ENCODE measurements around the gene HAUS2. TPM values are rescaled to one million over a fixed set of nuclear protein-coding genes. Genes with fewer than 3 reads are reported as not detected.

HAUS2 gene
- 42.4 TPM for total RNA-seq (2021; ENCODE audit: unreplicated experiment)
- polyA plus RNA-seq (2012; ENCODE audit: insufficient read length), result 12.1 TPM
- percentile 81 among the genes with signal in this experiment for Bru-seq, nascent RNA
- percentile 85 among the genes with signal in this experiment for BruChase-seq, experiment 1, labeled RNA remaining after a 2-hour chase
- BruChase-seq, experiment 2, labeled RNA remaining after a 6-hour chase, result percentile 92 among the genes with signal in this experiment
- long read RNA-seq, transcript HAUS2-201 (6 exons, 3,949 nt), result major isoform, 13 of 42 reads
- long read RNA-seq, transcript HAUS2-205 (7 exons, 626 nt), result minor isoform, 8 of 42 reads
- long read RNA-seq, partial matches to known transcripts, result 2 of 42 reads
- long read RNA-seq, other reads (novel, unspliced or antisense), result 12 of 42 reads

DNA sequence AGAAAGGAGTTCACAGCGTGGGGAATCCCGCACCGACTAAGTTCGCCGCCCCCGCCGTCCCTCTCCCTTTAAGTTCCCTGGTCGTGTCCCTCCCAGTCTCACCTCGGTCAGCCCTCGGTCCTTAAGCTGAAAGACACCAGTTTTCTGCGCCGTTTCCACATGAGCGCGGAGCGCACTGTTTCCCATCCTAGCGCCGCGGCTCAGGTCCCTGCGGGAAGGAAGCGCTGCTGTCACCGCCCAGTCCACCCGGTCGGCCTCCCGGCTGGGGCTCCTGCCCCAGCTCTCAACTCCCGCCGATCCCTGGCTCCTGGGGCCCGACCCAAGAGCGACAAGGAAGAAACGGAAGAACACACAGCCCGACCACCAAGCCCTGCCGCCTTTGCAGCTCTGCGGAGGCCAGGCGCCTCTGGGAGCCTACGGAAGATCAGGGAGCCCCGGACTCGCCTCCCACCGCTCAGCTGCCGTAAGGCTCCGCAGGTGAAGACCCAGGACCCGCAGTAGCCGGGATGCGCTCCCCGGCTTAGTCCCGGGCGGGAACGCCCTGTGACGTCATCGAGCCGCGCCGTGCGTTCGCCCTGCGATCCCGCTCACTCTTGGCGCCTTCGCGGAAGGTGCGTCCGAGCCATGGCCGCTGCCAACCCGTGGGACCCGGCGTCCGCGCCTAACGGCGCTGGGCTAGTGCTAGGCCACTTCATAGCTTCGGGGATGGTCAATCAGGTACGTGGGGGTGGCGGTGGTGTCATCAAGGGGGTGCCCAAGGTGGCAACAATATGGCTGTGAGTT lies at the start of gene HAUS2, which contains the start of gene LRRC57:
HAUS2 (plus strand) TSS at position 590 of the 783 bp plus-strand sequence; CDS start at position 625, 35 bp downstream.
LRRC57 (minus strand) TSS at position 545 of the 783 bp plus-strand sequence; CDS start at position 186, 359 bp downstream.
- TF ChIP-seq, protein P1, sequence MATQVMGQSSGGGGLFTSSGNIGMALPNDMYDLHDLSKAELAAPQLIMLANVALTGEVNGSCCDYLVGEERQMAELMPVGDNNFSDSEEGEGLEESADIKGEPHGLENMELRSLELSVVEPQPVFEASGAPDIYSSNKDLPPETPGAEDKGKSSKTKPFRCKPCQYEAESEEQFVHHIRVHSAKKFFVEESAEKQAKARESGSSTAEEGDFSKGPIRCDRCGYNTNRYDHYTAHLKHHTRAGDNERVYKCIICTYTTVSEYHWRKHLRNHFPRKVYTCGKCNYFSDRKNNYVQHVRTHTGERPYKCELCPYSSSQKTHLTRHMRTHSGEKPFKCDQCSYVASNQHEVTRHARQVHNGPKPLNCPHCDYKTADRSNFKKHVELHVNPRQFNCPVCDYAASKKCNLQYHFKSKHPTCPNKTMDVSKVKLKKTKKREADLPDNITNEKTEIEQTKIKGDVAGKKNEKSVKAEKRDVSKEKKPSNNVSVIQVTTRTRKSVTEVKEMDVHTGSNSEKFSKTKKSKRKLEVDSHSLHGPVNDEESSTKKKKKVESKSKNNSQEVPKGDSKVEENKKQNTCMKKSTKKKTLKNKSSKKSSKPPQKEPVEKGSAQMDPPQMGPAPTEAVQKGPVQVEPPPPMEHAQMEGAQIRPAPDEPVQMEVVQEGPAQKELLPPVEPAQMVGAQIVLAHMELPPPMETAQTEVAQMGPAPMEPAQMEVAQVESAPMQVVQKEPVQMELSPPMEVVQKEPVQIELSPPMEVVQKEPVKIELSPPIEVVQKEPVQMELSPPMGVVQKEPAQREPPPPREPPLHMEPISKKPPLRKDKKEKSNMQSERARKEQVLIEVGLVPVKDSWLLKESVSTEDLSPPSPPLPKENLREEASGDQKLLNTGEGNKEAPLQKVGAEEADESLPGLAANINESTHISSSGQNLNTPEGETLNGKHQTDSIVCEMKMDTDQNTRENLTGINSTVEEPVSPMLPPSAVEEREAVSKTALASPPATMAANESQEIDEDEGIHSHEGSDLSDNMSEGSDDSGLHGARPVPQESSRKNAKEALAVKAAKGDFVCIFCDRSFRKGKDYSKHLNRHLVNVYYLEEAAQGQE (IDR thresholded peaks at IDR 0.05; ENCODE audit: insufficient read depth in 1 of 2, low read depth in 2 of 2, low read length in 1 of 2), result no peak; a peak in 1 of 4 replicates
- TF ChIP-seq TCF7L2 (IDR thresholded peaks at IDR 0.05; ENCODE audit: low read depth, low read length) (no peak), POLR2AphosphoS5 (IDR thresholded peaks at IDR 0.05; ENCODE audit: low read depth, low read length) (peak; percentile 96), SIN3A (IDR thresholded peaks at IDR 0.05; ENCODE audit: borderline replicate concordance, insufficient read depth, low read depth, low read length) (peak; percentile 97)
- Histone ChIP-seq H3K27ac (ENCODE audit: low read length) (peak within 1 kb of the TSS; percentile 94), H3K27me3 (ENCODE audit: control insufficient read depth, insufficient read depth, low read length) (no peaks in the 10 kb centered on the region), H3K36me3 (ENCODE audit: control insufficient read depth, insufficient read depth, low read length) (peaks cover 3% of the 10 kb centered on the region), H3K4me1 (ENCODE audit: control insufficient read depth, insufficient read depth, low read length) (peaks cover 27% of the 10 kb centered on the region), H3K9me3 (ENCODE audit: control insufficient read depth, insufficient read depth, low read depth, low read length) (no peaks in the 10 kb centered on the region), H3K4me3 (ENCODE audit: low read depth in 2 of 2, low read length in 2 of 2) (peak within 1 kb of the TSS; percentile 83 to 100)
- DNase-seq (ENCODE audit: low read depth, low spot score) (peak; percentile 47), ATAC-seq (peak; percentile 97)
- intact Hi-C loops (cut with micrococcal nuclease; ENCODE audit: unreplicated experiment) (no loop called here), in situ Hi-C loops (cut with HindIII; ENCODE audit: low pct_unique_long_range_greater_than_20kb, low sequenced_read_pairs) (no loop called here)
- CTCF ChIA-PET, result interaction anchor here (0.6 kb wide), 2 partner anchors 34 to 494 kb away, joined by 3 to 5 read pairs; no protein-coding TSS in a partner anchor
- no TSS peak for BruUV-seq (replicated peaks)
- POLR2A ChIA-PET, result interaction anchor here (0.5 to 0.6 kb wide), 4 partner anchors 20 to 687 kb away, joined by 3 to 5 read pairs (median 4); partner anchors contain the start of gene STARD9

DNA sequence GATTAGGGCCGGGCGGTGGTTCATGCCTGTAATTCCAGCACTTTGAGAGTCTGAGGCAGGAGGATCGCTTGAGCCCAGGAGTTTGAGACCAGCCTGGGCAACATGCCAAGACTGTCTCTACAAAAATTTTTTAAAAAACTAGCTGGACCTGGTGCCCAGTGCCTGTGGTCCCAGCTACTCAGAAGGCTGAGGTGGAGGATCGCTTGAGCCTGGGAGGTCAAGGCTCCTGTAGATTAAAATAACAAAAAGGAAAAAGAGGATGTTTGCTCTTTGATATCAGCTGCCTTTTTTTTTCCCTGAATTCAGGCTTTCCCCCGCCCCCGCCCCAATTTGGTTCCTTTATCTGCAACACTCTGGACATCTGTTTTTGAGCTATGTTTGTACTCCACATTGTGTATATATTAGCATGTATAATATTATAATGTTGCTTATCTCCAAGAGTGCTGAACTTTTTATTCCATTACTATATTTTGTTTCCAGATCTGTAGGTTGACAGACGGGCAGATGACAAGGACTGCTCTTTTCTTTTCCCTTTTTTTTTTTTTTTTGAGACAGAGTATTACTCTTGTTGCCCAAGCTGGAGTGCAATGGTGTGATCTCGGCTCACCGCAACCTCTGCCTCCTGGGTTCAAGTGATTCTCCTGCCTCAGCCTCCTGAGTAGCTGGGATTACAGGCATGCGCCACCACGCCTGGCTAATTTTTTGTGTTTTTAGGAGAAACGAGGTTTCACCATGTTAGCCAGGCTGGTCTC lies 48.6 kb upstream of the HAUS2 start:
- in situ Hi-C loops (cut with HindIII; ENCODE audit: low pct_unique_long_range_greater_than_20kb, low sequenced_read_pairs) (no loop called here), intact Hi-C loops (cut with micrococcal nuclease; ENCODE audit: unreplicated experiment) (no loop called here)
- Histone ChIP-seq H3K27me3 (ENCODE audit: control insufficient read depth, insufficient read depth, low read length) (no peaks in the 10 kb centered on the region), H3K27ac (ENCODE audit: low read length) (no peak overlapping the region), H3K4me3 (ENCODE audit: low read depth in 2 of 2, low read length in 2 of 2) (no peak overlapping the region), H3K9me3 (ENCODE audit: control insufficient read depth, insufficient read depth, low read depth, low read length) (no peaks in the 10 kb centered on the region), H3K4me1 (ENCODE audit: control insufficient read depth, insufficient read depth, low read length) (peaks cover 22% of the 10 kb centered on the region), H3K36me3 (ENCODE audit: control insufficient read depth, insufficient read depth, low read length) (peaks cover 2% of the 10 kb centered on the region; the same call in 1 of the 2 replicates)
- BruUV-seq (replicated peaks), result no TSS peak
- ATAC-seq (no peak), DNase-seq (ENCODE audit: low read depth, low spot score) (no peak)
- POLR2A ChIA-PET, result no interaction called here
- TF ChIP-seq TCF7L2 (IDR thresholded peaks at IDR 0.05; ENCODE audit: low read depth, low read length), result no peak
- no peak for TF ChIP-seq POLR2AphosphoS5 (IDR thresholded peaks at IDR 0.05; ENCODE audit: low read depth, low read length)
- no peak for TF ChIP-seq SIN3A (IDR thresholded peaks at IDR 0.05; ENCODE audit: borderline replicate concordance, insufficient read depth, low read depth, low read length)
- TF ChIP-seq CTCF (IDR thresholded peaks at IDR 0.05), result no peak
- TF ChIP-seq, protein P1 (IDR thresholded peaks at IDR 0.05; ENCODE audit: insufficient read depth in 1 of 2, low read depth in 2 of 2, low read length in 1 of 2), result no peak
- CTCF ChIA-PET, result no interaction called here

Measured in Panc1 (cell line).